GM12801 (cell line): ENCODE measurements around the gene IGF1R.

Experiments used
- TF ChIP-seq, protein P1 (sequence below): IDR thresholded peaks from one replicate; pipeline ENCODE4 v1.5.1; 2011; ENCODE audit warnings: control low read depth; ENCODE audit not compliant: insufficient read length; ENCODE audit errors: extremely low read depth

IGF1R gene

DNA sequence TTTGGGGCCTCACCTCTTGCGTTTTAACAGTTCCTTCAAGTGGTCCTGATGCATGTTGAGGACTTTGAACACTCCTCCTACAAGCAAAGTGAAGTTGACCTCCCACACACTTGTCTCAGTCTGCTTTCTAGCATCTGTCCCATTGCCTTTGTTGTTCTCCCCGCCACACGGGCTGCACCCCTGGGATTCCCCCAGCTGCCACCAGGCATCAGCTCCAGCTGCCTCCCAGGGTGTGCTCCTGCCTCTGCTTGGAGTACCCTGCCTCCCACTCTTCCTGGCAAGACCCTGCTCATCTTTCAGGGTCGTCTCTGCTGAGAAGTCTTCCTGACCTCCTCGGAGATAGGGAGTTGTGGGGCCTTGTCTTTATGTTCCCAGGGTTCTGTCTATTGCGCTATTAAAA, 52.2 kb downstream of the IGF1R start:
- TF ChIP-seq, protein P1, sequence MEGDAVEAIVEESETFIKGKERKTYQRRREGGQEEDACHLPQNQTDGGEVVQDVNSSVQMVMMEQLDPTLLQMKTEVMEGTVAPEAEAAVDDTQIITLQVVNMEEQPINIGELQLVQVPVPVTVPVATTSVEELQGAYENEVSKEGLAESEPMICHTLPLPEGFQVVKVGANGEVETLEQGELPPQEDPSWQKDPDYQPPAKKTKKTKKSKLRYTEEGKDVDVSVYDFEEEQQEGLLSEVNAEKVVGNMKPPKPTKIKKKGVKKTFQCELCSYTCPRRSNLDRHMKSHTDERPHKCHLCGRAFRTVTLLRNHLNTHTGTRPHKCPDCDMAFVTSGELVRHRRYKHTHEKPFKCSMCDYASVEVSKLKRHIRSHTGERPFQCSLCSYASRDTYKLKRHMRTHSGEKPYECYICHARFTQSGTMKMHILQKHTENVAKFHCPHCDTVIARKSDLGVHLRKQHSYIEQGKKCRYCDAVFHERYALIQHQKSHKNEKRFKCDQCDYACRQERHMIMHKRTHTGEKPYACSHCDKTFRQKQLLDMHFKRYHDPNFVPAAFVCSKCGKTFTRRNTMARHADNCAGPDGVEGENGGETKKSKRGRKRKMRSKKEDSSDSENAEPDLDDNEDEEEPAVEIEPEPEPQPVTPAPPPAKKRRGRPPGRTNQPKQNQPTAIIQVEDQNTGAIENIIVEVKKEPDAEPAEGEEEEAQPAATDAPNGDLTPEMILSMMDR = no peak

- TF ChIP-seq, protein P1 = no peak
Measured at GRCh38 chr15:98703126-98703685, 54.9 kb downstream of the IGF1R start.

GRCh38 chr15:98705070-98705469, 56.7 kb downstream of the IGF1R start:
- TF ChIP-seq, protein P1 = no peak

GRCh38 chr15:98706387-98706786, 58.0 kb downstream of the IGF1R start:
- TF ChIP-seq, protein P1 = no peak

DNA sequence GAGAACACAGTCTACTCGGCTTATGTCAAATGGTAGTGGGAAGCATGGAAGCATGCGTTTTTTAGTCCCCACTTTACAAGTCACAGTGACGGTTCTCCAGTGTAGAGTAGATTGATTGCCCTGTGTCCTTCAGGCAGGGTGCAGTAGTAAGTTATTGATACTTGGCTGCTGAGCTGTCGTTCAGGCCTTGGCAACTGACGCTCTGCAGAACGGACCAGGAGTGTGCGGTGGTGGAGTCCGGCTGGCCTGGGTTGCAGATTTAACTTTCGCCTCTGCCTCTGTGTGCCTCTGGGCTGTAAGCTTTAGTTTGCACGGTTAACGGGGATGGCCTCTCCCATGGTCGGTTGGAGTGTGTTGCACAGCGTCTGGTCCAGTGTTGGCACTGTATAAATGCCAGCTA, 58.6 kb downstream of the IGF1R start:
- TF ChIP-seq, protein P1 = no peak

GRCh38 chr15:98708037-98708590, 59.8 kb downstream of the IGF1R start:
- TF ChIP-seq, protein P1 = no peak

DNA sequence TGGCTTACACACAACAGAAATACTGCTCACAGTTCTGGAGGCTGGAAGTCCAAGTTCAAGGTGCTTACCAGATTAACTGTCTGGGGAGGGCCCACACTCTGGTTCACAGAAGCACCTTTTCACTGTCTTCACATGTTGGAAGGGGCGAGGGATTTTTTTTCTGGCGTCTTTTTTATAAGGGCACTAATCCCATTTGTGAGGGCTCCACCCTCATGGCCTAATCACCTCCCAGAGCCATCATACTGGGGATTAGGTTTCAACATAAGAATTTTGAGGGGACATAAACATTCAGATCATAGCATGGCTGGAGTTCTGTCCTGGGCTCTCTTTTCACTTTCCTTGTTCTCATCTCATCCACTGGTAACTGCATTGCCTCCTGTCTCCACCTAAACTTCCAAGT, 63.5 kb downstream of the IGF1R start:
- TF ChIP-seq, protein P1 = no peak
